ENCODE results near the gene VRK1. TPM values are rescaled to one million over a fixed set of nuclear protein-coding genes. Genes with fewer than 3 reads are reported as not detected.

VRK1 gene
- total and polyA plus RNA-seq, 2 of the 4 experiments (the other 2 are of a cell fraction): 14.2 to 19.9 TPM

DNA sequence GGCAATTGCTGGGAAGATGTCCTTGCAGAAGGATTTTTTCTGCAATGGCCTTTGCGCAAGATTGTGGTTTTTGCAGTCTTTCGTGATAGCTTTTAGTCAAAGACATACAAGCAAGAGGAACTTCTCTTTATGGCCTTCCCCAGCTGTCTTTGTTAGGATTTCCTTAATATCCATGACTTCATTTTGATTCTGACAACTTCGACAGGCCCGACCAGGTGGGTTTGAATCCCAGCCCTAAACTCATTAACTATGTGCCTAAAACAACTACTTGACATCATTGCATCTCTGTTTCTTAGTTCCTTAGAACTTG lies 13.3 kb upstream of the VRK1 start (continued):
- TF ChIP-seq, protein P1, sequence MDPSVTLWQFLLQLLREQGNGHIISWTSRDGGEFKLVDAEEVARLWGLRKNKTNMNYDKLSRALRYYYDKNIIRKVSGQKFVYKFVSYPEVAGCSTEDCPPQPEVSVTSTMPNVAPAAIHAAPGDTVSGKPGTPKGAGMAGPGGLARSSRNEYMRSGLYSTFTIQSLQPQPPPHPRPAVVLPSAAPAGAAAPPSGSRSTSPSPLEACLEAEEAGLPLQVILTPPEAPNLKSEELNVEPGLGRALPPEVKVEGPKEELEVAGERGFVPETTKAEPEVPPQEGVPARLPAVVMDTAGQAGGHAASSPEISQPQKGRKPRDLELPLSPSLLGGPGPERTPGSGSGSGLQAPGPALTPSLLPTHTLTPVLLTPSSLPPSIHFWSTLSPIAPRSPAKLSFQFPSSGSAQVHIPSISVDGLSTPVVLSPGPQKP (IDR thresholded peaks at IDR 0.05; ENCODE audit: borderline replicate concordance, low read depth, low read length): no peak
- TF ChIP-seq FOS (IDR thresholded peaks at IDR 0.05; ENCODE audit: low read depth, low read length) (no peak), MAFK (IDR thresholded peaks at IDR 0.05; ENCODE audit: low read depth, low read length) (no peak), CEBPB (IDR thresholded peaks at IDR 0.05; ENCODE audit: low read depth, low read length) (no peak)

DNA sequence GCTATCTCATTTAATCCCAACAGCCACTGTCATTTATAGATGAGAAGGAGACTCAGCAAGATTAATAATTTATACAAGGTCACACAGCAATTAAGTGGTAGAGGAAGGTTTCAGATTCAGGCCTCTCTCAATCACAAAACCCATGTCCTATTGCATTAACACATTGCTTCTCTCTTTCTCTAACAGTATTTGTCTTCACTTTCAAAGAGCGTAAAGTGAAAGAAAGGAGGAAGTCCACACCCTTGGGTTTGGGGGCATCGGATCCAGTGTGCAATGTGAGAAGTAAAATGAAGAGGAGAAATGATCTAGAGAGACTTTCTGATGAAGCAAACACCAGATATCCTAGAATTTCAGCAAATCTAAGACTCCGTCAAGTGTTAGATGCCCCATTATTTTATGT lies 7.0 kb upstream of the VRK1 start:
- Histone ChIP-seq H3K4ac (ENCODE audit: low read depth, low read length) (no peak overlapping the region), H3K14ac (replicated peaks; ENCODE audit: low read depth, low read length) (no peak overlapping the region), H2AFZ (replicated peaks; ENCODE audit: low read length, poor library complexity) (no peak overlapping the region), H3K27ac (ENCODE audit: insufficient read depth, low read length) (no peak overlapping the region), H2AK9ac (replicated peaks; ENCODE audit: low read depth, low read length, poor library complexity) (no peak overlapping the region), H2BK120ac (ENCODE audit: low read depth, low read length) (no peak overlapping the region), H3K4me3 (ENCODE audit: insufficient read depth, low read depth, low read length) (no peak overlapping the region), H3K27me3 (ENCODE audit: control insufficient read depth, insufficient read depth, low read length) (peaks cover 7% of the 10 kb centered on the region), H3K9me1 (ENCODE audit: insufficient read depth, low read length) (no peaks in the 10 kb centered on the region), H3K36me3 (ENCODE audit: control insufficient read depth, insufficient read depth, low read length) (no peaks in the 10 kb centered on the region), H3K4me1 (ENCODE audit: control insufficient read depth, insufficient read depth, low read length) (no peaks in the 10 kb centered on the region), H2BK15ac (ENCODE audit: low read depth, low read length) (no peak overlapping the region), H3K9me3 (ENCODE audit: control insufficient read depth, insufficient read depth, low read length) (no peaks in the 10 kb centered on the region), H3K23ac (ENCODE audit: low read depth, low read length) (no peak overlapping the region), H3K4me2 (ENCODE audit: low read depth, low read length) (no peak overlapping the region), H3K56ac (ENCODE audit: extremely low read depth, insufficient read depth, low read length) (no peak overlapping the region), H2BK5ac (ENCODE audit: low read depth, low read length, poor library complexity, severe bottlenecking) (no peak overlapping the region), H4K20me1 (ENCODE audit: insufficient read depth, low read length) (no peaks in the 10 kb centered on the region), H2BK20ac (ENCODE audit: low read depth, low read length) (no peak overlapping the region), H3K18ac (ENCODE audit: low read depth, low read length) (no peak overlapping the region), H4K91ac (ENCODE audit: insufficient read depth, low read depth, low read length) (no peak overlapping the region), H3K79me1 (ENCODE audit: low read depth in 1 of 2, low read length in 2 of 2) (no peaks in the 10 kb centered on the region), H3K9ac (ENCODE audit: low read depth, low read length) (no peak overlapping the region), H4K5ac (ENCODE audit: low read depth, low read length) (no peak overlapping the region), H2AK5ac (ENCODE audit: low read depth, low read length) (no peak overlapping the region), H4K8ac (ENCODE audit: low read depth in 2 of 2, low read length in 2 of 2) (no peak overlapping the region)
- ChIA-PET POLR2A (ENCODE audit: unreplicated experiment) (no interaction called here), CTCF (no interaction called here)
- DNase-seq: no peak
- no TSS peak for BruUV-seq (replicated peaks)
- TF ChIP-seq CEBPB (IDR thresholded peaks at IDR 0.05; ENCODE audit: low read depth, low read length): no peak
- TF ChIP-seq MAFK (IDR thresholded peaks at IDR 0.05; ENCODE audit: low read depth, low read length): no peak
- no peak for TF ChIP-seq MXI1 (IDR thresholded peaks at IDR 0.05; ENCODE audit: borderline replicate concordance, low read depth, low read length)
- TF ChIP-seq NFE2L2 (IDR thresholded peaks at IDR 0.05; ENCODE audit: low read depth, low read length): no peak
- no peak for TF ChIP-seq RAD21 (IDR thresholded peaks at IDR 0.05; ENCODE audit: low read length)
- TF ChIP-seq RFX5 (IDR thresholded peaks at IDR 0.05; ENCODE audit: low read depth, low read length): no peak
- TF ChIP-seq, protein P2, sequence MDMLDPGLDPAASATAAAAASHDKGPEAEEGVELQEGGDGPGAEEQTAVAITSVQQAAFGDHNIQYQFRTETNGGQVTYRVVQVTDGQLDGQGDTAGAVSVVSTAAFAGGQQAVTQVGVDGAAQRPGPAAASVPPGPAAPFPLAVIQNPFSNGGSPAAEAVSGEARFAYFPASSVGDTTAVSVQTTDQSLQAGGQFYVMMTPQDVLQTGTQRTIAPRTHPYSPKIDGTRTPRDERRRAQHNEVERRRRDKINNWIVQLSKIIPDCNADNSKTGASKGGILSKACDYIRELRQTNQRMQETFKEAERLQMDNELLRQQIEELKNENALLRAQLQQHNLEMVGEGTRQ (IDR thresholded peaks at IDR 0.05; ENCODE audit: low read depth, low read length): no peak
- ATAC-seq (ENCODE audit: low read depth): no peak
- dilution Hi-C loops (cut with HindIII; ENCODE audit: low sequenced_read_pairs, unreplicated experiment): no loop called here
- intact Hi-C loops (cut with micrococcal nuclease): no loop called here
- no CpG with 5 or more reads among the region's 3 CpGs for WGBS, 2 experiments (ENCODE audit: extremely low coverage in 2 of 2, insufficient read length in 1 of 2)
- in situ Hi-C loops (cut with MboI; ENCODE audit: low sequenced_read_pairs): no loop called here
